ENCODE results near the gene TMEM273.
A peak's percentile ranks its signal among the peaks of the same experiment; 100 is the strongest.

Gene TMEM273

DNA sequence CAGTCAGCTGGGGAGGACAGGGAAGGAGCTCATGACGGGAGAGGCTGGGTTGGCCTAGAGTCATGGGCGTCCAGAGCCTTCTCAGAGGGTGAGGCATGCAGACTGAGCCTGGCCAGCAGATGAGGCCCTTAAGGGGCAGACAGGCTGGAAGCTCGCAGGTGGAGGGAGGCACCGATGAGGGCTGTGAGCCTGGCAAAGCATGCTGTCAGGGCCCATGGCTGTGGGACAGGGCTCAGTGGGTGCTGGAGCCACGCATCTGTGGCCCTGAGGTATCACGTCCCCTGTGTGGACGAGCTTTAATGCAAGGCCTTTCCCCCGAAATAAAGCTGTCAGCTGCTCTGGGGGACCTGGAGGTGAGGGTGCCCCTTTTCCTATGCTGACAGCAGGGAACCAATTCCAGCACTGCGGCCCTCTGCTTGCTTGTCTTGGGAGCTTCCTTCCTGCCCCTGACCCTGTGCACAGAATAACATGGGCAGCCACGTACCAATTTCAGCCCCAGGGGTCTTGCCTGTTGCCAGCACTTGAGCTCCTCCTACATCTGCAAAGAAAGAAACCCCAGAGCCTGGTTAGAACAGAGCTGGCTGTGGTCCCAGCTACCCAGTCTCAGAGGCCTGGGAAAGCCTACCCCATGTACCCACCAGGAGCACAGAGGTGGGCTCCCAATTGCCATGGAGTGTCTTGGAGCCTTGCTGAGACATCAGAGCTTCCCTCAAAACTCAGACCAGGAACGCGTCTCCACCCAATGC is 20.6 kb downstream of the TMEM273 start:
- TF ChIP-seq, protein P1, sequence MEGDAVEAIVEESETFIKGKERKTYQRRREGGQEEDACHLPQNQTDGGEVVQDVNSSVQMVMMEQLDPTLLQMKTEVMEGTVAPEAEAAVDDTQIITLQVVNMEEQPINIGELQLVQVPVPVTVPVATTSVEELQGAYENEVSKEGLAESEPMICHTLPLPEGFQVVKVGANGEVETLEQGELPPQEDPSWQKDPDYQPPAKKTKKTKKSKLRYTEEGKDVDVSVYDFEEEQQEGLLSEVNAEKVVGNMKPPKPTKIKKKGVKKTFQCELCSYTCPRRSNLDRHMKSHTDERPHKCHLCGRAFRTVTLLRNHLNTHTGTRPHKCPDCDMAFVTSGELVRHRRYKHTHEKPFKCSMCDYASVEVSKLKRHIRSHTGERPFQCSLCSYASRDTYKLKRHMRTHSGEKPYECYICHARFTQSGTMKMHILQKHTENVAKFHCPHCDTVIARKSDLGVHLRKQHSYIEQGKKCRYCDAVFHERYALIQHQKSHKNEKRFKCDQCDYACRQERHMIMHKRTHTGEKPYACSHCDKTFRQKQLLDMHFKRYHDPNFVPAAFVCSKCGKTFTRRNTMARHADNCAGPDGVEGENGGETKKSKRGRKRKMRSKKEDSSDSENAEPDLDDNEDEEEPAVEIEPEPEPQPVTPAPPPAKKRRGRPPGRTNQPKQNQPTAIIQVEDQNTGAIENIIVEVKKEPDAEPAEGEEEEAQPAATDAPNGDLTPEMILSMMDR (IDR thresholded peaks at IDR 0.05; ENCODE audit: low read depth, low read length) = no peak
- no peak for DNase-seq (ENCODE audit: extremely low read depth, low read depth)

DNA sequence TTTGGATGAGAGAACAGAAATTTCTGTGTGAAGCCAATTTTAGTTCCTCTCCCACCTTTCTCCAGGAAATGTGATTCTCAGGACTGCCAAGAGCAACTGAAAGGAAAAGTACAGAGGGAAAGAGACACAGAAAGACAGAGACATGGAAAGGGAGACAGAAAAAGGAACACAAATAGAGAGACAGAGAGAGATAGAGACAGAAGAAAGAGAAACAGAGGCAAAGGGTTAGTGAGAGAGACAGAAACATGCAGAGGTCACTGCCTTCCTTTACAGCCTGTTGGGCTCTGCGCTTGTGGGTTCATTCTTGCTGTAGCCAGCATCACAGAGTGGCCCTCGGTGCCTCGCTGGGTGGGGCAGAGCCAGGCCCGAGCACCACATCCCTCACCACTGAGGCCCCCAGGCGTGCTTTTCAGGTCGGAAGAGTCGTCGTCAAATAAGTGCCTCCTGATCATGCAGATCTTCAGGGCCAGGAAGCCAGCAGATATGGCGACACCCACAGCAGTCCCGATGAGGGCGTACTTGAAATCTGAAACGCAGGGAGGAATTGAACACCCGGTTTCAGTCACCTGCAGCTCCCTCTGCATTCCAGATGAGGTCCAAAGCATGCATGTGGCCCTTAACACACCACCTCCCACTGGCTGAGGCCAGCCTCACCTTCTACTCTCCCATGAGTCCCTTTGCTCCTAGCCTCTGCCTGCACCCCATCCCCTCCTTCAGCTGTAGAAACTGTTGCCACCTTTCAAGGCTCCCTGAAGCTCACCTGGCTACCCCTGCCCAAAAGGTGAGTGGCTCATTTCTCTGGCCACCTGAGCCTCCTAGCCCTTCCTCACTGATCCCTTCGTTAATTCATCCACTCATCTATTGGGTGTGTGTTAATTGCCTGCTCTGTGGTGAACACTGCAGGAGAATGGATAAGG is 21.4 kb downstream of the TMEM273 start:
- DNase-seq (ENCODE audit: extremely low read depth, low read depth) = no peak
- TF ChIP-seq, protein P1 (IDR thresholded peaks at IDR 0.05; ENCODE audit: low read depth, low read length) = no peak

DNA sequence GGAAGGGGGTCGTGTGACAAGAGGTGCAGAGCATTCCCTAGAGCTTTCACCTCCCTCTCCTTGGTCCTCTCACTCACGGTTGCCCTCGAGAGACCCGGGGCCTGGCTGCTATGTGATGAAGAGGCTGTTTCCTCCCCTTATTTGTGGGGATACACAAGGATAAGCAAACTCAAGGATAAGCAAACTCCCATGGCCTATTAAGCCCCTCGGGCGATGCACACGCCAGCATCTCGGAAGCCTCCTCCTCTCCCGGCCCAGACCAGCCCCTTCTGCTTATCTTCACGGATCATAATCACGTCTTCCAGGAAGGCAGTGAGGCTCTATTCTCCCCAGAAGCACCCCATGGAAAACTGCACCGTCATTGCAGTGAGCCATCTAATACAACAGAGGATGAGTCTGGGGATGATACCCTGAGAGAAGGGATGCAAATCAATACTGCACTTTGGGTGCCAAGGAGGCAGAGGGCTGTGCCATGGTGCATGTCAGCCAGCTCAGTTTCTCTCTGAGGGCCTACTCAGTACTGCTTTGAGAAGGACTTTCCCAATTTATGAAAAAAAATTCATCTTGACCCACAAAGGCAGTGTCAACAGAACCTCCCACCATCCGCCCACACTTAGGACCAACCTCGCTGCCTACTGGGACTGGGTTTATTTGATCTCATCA is 22.2 kb downstream of the TMEM273 start:
- TF ChIP-seq, protein P1 (IDR thresholded peaks at IDR 0.05; ENCODE audit: low read depth, low read length) = no peak
- DNase-seq (ENCODE audit: extremely low read depth, low read depth) = no peak

DNA sequence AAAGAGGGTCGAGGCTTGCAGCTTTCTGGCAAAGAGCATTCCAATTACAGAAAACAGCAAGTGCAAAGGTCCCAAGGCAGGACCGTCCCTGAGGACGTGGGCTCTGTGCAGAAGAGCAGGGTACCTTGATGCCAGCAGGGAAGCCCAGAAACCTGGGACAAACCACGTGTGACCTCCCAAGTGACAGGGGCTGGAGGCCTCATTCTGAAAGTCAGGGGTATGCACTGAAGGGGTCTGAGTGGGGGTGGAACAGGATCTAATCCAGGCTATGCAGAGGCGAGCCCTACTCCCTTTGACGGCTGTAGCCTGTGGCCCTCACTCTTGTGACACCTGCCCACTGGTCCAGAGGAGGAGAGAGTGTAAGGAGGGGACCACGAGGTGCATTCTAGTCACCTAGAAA is 22.9 kb downstream of the TMEM273 start:
- no peak for DNase-seq (ENCODE audit: extremely low read depth, low read depth)
- TF ChIP-seq, protein P1 (IDR thresholded peaks at IDR 0.05; ENCODE audit: low read depth, low read length) = no peak

DNA sequence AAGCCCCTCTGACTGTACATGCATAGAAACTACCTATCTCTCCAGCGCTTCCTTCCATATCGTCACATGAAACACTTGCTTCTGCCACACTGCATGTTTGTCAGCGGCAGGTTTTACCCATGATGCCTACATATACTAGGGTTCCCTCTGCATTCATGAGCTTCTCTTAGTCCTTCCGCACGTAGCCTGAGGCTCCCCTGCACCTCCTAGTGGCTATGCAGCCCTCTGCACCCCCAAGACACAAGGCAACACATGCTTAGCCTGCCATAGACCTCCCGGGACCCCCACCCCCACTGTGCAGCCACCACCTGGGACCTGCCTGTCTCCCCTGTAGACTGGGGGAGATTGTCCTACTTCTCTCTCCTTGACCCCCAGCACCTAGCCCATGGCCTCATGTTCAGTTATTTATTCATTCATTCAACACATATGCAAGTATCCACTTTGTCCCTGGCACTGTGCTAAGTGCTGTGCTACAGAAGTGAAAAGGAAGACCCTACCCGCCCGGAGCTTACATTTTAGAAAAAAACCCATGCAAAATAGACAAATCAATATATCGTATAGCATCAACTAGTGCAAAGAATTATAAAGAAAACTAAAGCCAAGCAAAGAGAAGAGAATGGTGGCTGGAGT is 23.5 kb downstream of the TMEM273 start:
- no peak for DNase-seq (ENCODE audit: extremely low read depth, low read depth)
- TF ChIP-seq, protein P1 (IDR thresholded peaks at IDR 0.05; ENCODE audit: low read depth, low read length) = peak; percentile 87

DNA sequence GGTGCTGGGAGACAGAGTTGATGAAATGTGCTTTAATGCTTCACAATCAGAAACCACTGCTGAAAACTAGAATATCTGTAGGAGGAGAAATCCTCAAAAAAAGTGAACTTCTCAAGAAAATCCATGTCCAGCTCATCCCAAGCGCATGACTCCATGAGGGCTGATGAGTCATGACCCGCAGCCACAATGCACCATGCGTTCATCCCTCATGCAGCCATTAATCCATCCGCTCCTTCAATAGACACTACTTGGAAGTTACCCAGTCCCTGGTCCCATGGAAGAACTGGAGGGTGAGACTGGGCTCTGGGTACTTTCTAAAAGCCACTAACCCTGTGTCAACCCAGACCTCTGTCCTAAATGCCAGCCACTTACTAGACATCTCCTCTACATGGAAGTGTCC is 24.4 kb downstream of the TMEM273 start:
- TF ChIP-seq, protein P1 (IDR thresholded peaks at IDR 0.05; ENCODE audit: low read depth, low read length) = no peak
- no peak for DNase-seq (ENCODE audit: extremely low read depth, low read depth)
